Esophagus squamous epithelium (tissue), 5 donors: ENCODE results near the gene RANBP3L. TPM values are rescaled to one million over a fixed set of nuclear protein-coding genes. Genes with fewer than 3 reads are reported as not detected.

ENCODE experiments used
- DNase-seq: peaks from one replicate; lab custom pipeline; 2025; lab: John Stamatoyannopoulos, UW
- H3K27ac ChIP-seq, 4 donors: fragments of 200-600 bp; sonication (generic); one replicate each; pipeline ENCODE4 v1.5.1; 2016 to 2019; ENCODE audit warnings: mild to moderate bottlenecking in 1 of 4
- H3K27me3 ChIP-seq, 4 donors: fragments of 200-600 bp; sonication (generic); 1 replicate in 3 of 4; 2 replicates in 1 of 4; pipeline versions ENCODE4 v1.5.1 to v1.6.0; 2017 to 2021; ENCODE audit warnings: antibody characterized with exemption in 1 of 4
- H3K36me3 ChIP-seq, 3 donors: fragments of 200-600 bp; sonication (generic); one replicate each; pipeline ENCODE4 v1.5.1; 2016 to 2019
- H3K4me1 ChIP-seq, 3 donors: fragments of 200-600 bp; sonication (generic); one replicate each; pipeline ENCODE4 v1.5.1; 2017 to 2019
- H3K4me3 ChIP-seq, 4 donors: fragments of 200-600 bp; sonication (generic); 1 replicate in 3 of 4; 2 replicates in 1 of 4; pipeline ENCODE4 v1.5.1; 2016 to 2019; ENCODE audit warnings: mild to moderate bottlenecking in 2 of 4, moderate library complexity in 1 of 4
- H3K9me3 ChIP-seq, 3 donors: fragments of 200-600 bp; sonication (generic); one replicate each; pipeline ENCODE4 v1.5.1; 2016 to 2019
- CTCF ChIP-seq, 6 experiments: fragments of 450-650 bp in 4 of 6; fragments of 200-600 bp in 2 of 6; sonication (generic) in 2 of 6; IDR thresholded peaks; one replicate each; pipeline ENCODE4 v1.5.1; 2016 to 2019; ENCODE audit warnings: antibody characterized with exemption in 6 of 6, mild to moderate bottlenecking in 4 of 6, moderate library complexity in 4 of 6
- POLR2A ChIP-seq, 4 donors: fragments of 450-650 bp; IDR thresholded peaks; one replicate each; pipeline ENCODE4 v1.6.1; 2017; ENCODE audit warnings: antibody characterized with exemption in 4 of 4, mild to moderate bottlenecking in 4 of 4, moderate library complexity in 3 of 4
- WGBS, 2 donors: methylation state at CpG; one replicate each; pipeline ENCODE4 v1.1.5; 2018; 5-methylcytosine and 5-hydroxymethylcytosine counted together
- intact Hi-C: fragments of 100-400 bp; cut with DNase I; formaldehyde crosslinking; loops from one replicate; pipeline ENCODE4 v1.15.0; 2022
- total RNA-seq, 4 donors: library from RNA; depleted of rRNA; stranded (reverse); fragments of >200 nt; gene quantifications; one replicate each; pipeline ENCODE4 v1.1.0, GENCODE V29; 2016
- donor health status: DM: yes; HTN: yes; CAD: no.

Gene RANBP3L
- total RNA-seq, 4 donors from 2014 or later, result 0.30 to 0.57 (median 0.56) TPM; not detected in 1

GRCh38 chr5:36311956-36312355 lies 10.3 kb upstream of the RANBP3L start:
- Histone ChIP-seq H3K27me3 (peaks cover 0 to 4% (median 0%) of the 10 kb centered on the region in 4 donors), H3K27ac (no peak overlapping the region), H3K4me1 (no peaks in the 10 kb centered on the region), H3K4me3 (no peak overlapping the region), H3K36me3 (no peaks in the 10 kb centered on the region), H3K9me3 (no peaks in the 10 kb centered on the region)
- DNase-seq, result no peak
- intact Hi-C loops, result no loop called here
- TF ChIP-seq POLR2A (IDR thresholded peaks at IDR 0.05) (no peak), CTCF (IDR thresholded peaks at IDR 0.05) (no peak)
- 67 to 79% methylated on average over 1 of the region's 1 CpG for WGBS, 2 donors

- no peaks in the 10 kb centered on the region for H3K9me3 ChIP-seq
- H3K4me1 ChIP-seq, result peaks cover 0 to 5% (median 0%) of the 10 kb centered on the region in 3 donors
- H3K4me3 ChIP-seq, result no peak overlapping the region
- 61 to 65% methylated on average over 2 to 3 of the region's 3 CpGs for WGBS, 2 donors
- intact Hi-C loops, result no loop called here
- peaks cover 0 to 4% (median 0%) of the 10 kb centered on the region in 4 donors for H3K27me3 ChIP-seq
- no peaks in the 10 kb centered on the region for H3K36me3 ChIP-seq
- H3K27ac ChIP-seq, result no peak overlapping the region
- TF ChIP-seq POLR2A (IDR thresholded peaks at IDR 0.05), result no peak
- no peak for TF ChIP-seq CTCF (IDR thresholded peaks at IDR 0.05)
- DNase-seq, result no peak
Observed at GRCh38 chr5:36310138-36310537, 8.4 kb upstream of the RANBP3L start.

- H3K36me3 ChIP-seq, result no peaks in the 10 kb centered on the region
- intact Hi-C loops, result no loop called here
- no peaks in the 10 kb centered on the region for H3K27me3 ChIP-seq
- 28 to 39% methylated on average over 4 of the region's 4 CpGs for WGBS, 2 donors
- TF ChIP-seq POLR2A (IDR thresholded peaks at IDR 0.05) (no peak), CTCF (IDR thresholded peaks at IDR 0.05) (peak in 5 of 6 experiments; percentile 21 to 65 (median 57))
- H3K4me1 ChIP-seq, result peaks cover 7 to 27% (median 12%) of the 10 kb centered on the region in 3 donors
- H3K9me3 ChIP-seq, result no peaks in the 10 kb centered on the region
- H3K27ac ChIP-seq, result no peak overlapping the region
- no peak overlapping the region for H3K4me3 ChIP-seq
- no peak for DNase-seq
Observed at GRCh38 chr5:36305571-36306326, 4.0 kb upstream of the RANBP3L start.

GRCh38 chr5:36304095-36304805 lies 2.5 kb upstream of the RANBP3L start:
- WGBS, 2 donors, result 67 to 76% methylated on average over 7 of the region's 7 CpGs
- intact Hi-C loops, result no loop called here

More at GRCh38 chr5:36304095-36304805, 2.5 kb upstream of the RANBP3L start:
- Histone ChIP-seq H3K4me3 (no peak overlapping the region), H3K36me3 (no peaks in the 10 kb centered on the region), H3K27me3 (no peaks in the 10 kb centered on the region), H3K9me3 (no peaks in the 10 kb centered on the region), H3K4me1 (peaks cover 7 to 32% (median 12%) of the 10 kb centered on the region in 3 donors), H3K27ac (no peak overlapping the region)
- TF ChIP-seq CTCF (IDR thresholded peaks at IDR 0.05) (no peak), POLR2A (IDR thresholded peaks at IDR 0.05) (no peak)
- no peak for DNase-seq
